Muscle of back (tissue), 11 donors: Measurements from ENCODE around the gene SWT1. TPM values are rescaled to one million over a fixed set of nuclear protein-coding genes. Genes with fewer than 3 reads are reported as not detected.
"Not testable (repeated sequence)": the region's sequence is repeated elsewhere in the genome, so short reads cannot be mapped to it uniquely, and the experiment has no call there.

ENCODE experiments used
- DNase-seq, 3 donors: peaks; one replicate each; pipeline versions ENCODE4 v3.0.0 to v3.0.0-alpha.2; 2013
- polyA plus RNA-seq, 10 donors: library from polyadenylated mRNA; unstranded; fragments of 120-200 nt; gene quantifications; one replicate each; pipeline ENCODE4 v1.2.1, GENCODE V29; 2013; ENCODE audit not compliant: insufficient read length in 10 of 10

Gene SWT1
- polyA plus RNA-seq, 10 donors: 5.0 to 8.7 (median 6.7) TPM

DNA sequence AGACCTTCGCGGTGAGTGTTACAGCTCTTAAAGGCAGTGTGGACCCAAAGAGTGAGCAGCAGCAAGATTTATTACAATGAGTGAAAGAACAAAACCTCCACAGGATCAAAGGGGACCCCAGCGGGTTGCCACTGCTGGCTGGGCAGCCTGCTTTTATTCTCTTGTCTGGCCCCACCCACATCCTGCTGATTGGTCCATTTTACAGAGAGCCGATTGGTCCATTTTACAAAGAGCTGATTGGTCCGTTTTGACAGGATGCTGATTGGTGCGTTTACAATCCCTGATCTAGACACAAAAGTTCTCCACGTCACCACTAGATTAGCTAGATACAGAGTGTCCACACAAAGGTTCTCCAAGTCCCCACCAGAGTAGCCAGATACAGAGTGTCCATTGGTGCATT lies 164.1 kb downstream of the SWT1 start:
- not testable (repeated sequence) for DNase-seq

DNA sequence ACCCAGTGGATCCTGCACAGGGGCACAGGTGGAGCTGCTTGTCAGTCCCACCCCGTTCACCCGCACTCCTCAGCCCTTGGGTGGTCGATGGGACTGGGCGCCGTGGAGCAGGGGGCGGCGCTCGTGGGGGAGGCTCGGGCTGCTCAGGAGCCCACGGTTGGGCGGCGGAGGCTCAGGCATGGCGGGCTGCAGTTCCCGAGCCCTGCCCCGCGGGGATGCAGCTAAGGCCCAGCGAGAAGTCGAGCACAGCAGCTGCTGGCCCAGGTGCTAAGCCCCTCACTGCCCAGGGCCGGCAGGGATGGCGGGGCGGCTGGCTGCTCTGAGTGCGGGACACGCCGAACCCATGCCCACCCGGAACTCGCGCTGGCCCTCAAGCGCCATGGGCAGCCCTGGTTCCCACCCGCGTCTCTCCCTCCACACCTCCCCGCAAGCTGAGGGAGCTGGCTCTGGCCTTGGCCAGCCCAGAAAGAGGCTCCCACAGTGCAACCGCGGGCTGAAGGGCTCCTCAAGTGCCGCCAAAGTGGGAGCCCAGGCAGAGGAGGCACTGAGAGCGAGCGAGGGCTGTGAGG lies 164.8 kb downstream of the SWT1 start:
- DNase-seq: not testable (repeated sequence)

- DNase-seq: no peak
These were observed 165.7 kb downstream of the SWT1 start for GRCh38 chr1:185322636-185323035.

- DNase-seq: no peak
These were observed 167.2 kb downstream of the SWT1 start for GRCh38 chr1:185324118-185324517.

GRCh38 chr1:185325413-185325812 lies 168.4 kb downstream of the SWT1 start:
- DNase-seq: no peak

DNA sequence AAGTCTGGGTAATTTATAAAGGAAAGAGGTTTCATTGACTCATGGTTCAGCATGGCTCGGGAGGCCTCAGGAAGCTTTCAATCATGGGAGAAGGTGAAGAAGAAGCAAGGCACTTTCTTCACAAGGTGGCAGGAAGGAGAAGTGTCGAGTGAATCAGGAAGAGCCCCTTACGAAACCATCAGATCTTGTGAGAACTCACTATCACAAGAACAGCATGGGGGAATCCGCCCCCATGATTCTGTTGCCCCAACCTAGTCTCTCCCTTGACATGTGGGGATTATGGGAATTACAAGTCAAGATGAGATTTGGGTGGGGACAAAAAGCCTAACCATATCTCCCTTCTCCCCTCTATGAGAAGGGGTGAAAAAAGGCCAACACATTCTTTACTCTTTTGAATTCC lies 171.3 kb downstream of the SWT1 start:
- DNase-seq: no peak

GRCh38 chr1:185334182-185334581 lies 177.2 kb downstream of the SWT1 start:
- no peak for DNase-seq

DNA sequence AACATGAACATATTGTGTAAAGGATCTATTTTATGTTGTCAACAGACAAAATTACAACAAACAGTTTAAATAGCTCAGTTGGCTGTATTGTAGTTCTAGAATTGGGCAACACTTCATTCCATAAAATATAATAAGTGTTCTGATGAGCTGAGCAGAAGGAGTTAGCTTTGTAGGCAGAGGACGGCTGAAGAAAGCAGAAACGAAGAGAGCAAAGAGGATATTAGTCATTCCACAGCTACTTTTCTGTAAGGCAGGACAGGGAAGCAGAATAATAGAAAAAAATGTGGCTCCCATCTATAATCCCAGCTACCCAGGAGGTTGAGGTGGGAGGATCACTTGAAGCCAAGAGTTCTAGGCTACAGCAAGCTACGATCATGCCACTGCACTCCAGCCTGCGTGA lies 180.3 kb downstream of the SWT1 start:
- no peak for DNase-seq

DNA sequence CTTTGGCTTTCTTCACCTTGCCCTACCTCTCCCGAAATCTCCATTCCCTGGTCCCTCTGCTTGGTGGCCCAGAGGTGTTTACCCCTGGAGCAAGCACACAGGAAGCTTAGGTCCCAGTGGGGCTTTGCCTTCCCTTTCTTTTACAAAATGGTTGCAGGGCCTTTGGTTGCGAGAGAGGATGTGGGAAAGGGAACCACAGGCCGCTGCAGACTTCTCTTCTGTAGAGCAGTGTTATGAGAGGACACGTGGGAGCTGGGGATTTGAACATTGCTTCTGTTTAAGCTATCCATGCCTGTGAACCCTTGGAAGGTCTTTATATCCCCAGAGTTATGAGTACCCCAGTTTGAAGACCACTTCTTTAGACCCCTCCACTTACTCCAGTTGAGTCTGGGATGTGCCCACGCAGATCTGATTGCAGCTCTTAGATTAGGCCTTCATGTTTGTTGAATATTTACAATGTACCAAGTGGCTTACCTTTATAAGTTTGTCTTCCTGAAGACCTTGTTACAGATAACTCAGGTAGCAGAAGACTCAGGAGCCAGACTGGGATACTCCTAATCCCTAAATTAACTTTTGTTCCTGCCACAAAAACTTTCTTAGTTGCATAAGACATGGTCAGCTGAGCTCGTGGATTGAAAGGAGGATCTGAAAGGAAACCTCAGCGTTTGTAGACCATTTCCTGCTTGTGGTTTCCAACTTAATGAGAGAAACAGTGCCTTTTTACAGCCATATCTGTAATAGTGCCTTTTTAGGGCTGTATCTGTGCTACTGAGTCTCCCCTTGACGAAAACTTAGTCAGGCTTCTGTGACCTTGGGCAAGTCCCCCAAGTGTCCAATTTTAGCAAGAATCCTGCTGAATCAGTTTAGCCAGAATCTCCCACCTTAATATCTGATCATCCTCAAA lies 182.0 kb downstream of the SWT1 start:
- peak in 1 of 3 donors; percentile 48 for DNase-seq

- DNase-seq: no peak
These were observed 184.3 kb downstream of the SWT1 start for GRCh38 chr1:185341196-185341781.

Other genes with a start within 250 kb of the SWT1 start
- 10 to 100 TPM; 44.2 to 72.3 (median 57.8) TPM for gene NIBAN1, start 182.7 kb upstream of the SWT1 start, polyA plus RNA-seq
- gene RNF2, start 111.6 kb upstream of the SWT1 start, polyA plus RNA-seq: 10 to 100 TPM; 33.4 to 51.5 (median 39.9) TPM
- gene TRMT1L, start 214 bp upstream of the SWT1 start, polyA plus RNA-seq: 10 to 100 TPM; 13.1 to 21.5 (median 14.8) TPM
- 10 to 100 TPM; 45.9 to 92.5 (median 78.6) TPM for gene IVNS1ABP, start 160.1 kb downstream of the SWT1 start, polyA plus RNA-seq